ENCODE results near the gene ARL5B. TPM values are rescaled to one million over a fixed set of nuclear protein-coding genes. Genes with fewer than 3 reads are reported as not detected.
A peak's percentile ranks its signal among the peaks of the same experiment; 100 is the strongest.

Gene ARL5B
- total and polyA plus RNA-seq, 9 of the 15 experiments (the other 6 are each of a cell fraction or from before 2014, with no cell fraction given): 4.1 to 22.2 (median 15.1) TPM

DNA sequence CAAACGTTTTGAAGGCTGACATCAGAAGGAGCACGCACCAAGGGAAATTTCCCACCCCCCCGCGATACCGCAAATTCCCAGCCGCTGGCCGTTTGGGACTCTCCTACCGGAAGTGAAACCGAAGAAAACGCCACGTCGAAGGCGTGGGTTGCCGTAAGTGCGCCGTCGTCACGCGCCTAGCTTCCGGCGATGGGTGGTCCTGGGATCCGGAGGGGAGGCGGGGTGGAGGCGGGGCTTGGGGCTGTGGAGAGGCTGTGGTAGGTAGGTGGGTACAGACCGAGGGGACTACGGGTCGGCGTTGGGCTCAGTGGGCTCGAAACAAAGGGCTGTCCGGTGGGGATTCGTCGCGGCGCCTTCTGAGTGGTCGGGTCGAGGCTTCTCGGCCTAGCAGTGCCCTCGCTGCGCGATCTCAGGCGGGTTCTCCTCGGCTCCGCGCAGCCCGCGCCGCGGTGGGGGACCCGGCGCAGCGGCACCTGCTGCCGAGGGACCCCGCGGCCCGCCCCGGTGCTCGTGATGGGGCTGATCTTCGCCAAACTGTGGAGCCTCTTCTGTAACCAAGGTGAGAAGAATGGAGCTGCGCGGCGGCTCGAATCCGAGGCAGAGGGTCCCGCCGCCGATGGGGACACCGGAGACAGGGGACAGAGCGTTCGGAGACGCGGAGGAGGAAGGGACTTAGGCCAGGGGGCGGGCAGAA, at the start of gene ARL5B (continued):
- TF ChIP-seq NR2C1 (IDR thresholded peaks at IDR 0.05): peak; percentile 92
- peak; percentile 94 for TF ChIP-seq NR2C1 (tag; IDR thresholded peaks at IDR 0.05)
- TF ChIP-seq, protein P1, sequence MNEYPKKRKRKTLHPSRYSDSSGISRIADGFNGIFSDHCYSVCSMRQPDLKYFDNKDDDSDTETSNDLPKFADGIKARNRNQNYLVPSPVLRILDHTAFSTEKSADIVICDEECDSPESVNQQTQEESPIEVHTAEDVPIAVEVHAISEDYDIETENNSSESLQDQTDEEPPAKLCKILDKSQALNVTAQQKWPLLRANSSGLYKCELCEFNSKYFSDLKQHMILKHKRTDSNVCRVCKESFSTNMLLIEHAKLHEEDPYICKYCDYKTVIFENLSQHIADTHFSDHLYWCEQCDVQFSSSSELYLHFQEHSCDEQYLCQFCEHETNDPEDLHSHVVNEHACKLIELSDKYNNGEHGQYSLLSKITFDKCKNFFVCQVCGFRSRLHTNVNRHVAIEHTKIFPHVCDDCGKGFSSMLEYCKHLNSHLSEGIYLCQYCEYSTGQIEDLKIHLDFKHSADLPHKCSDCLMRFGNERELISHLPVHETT (CRISPR knock-in tag; conservative IDR thresholded peaks at IDR 0.05 in 1 of 2, IDR thresholded peaks at IDR 0.05 in 1 of 2): 0 out of 4 replicates have a peak, but pooled peaks of 1 of the 2 experiments have one; percentile 66
- TF ChIP-seq, protein P2, sequence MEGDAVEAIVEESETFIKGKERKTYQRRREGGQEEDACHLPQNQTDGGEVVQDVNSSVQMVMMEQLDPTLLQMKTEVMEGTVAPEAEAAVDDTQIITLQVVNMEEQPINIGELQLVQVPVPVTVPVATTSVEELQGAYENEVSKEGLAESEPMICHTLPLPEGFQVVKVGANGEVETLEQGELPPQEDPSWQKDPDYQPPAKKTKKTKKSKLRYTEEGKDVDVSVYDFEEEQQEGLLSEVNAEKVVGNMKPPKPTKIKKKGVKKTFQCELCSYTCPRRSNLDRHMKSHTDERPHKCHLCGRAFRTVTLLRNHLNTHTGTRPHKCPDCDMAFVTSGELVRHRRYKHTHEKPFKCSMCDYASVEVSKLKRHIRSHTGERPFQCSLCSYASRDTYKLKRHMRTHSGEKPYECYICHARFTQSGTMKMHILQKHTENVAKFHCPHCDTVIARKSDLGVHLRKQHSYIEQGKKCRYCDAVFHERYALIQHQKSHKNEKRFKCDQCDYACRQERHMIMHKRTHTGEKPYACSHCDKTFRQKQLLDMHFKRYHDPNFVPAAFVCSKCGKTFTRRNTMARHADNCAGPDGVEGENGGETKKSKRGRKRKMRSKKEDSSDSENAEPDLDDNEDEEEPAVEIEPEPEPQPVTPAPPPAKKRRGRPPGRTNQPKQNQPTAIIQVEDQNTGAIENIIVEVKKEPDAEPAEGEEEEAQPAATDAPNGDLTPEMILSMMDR (IDR thresholded peaks at IDR 0.05 in 2 of 3, conservative IDR thresholded peaks at IDR 0.05 in 1 of 3; ENCODE audit: insufficient read depth in 2 of 3, low read depth in 1 of 3, low read length in 3 of 3): 0 out of 6 replicates have a peak, but pooled peaks of 1 of the 3 experiments have one; percentile 0
- TF ChIP-seq, protein P3, sequence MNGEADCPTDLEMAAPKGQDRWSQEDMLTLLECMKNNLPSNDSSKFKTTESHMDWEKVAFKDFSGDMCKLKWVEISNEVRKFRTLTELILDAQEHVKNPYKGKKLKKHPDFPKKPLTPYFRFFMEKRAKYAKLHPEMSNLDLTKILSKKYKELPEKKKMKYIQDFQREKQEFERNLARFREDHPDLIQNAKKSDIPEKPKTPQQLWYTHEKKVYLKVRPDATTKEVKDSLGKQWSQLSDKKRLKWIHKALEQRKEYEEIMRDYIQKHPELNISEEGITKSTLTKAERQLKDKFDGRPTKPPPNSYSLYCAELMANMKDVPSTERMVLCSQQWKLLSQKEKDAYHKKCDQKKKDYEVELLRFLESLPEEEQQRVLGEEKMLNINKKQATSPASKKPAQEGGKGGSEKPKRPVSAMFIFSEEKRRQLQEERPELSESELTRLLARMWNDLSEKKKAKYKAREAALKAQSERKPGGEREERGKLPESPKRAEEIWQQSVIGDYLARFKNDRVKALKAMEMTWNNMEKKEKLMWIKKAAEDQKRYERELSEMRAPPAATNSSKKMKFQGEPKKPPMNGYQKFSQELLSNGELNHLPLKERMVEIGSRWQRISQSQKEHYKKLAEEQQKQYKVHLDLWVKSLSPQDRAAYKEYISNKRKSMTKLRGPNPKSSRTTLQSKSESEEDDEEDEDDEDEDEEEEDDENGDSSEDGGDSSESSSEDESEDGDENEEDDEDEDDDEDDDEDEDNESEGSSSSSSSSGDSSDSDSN (IDR thresholded peaks at IDR 0.05; ENCODE audit: borderline replicate concordance in 1 of 2, low read depth in 2 of 2, low read length in 2 of 2): peak in 1 of 2 experiments; percentile 72; a peak in 1 of 4 replicates
- TF ChIP-seq, protein P4, sequence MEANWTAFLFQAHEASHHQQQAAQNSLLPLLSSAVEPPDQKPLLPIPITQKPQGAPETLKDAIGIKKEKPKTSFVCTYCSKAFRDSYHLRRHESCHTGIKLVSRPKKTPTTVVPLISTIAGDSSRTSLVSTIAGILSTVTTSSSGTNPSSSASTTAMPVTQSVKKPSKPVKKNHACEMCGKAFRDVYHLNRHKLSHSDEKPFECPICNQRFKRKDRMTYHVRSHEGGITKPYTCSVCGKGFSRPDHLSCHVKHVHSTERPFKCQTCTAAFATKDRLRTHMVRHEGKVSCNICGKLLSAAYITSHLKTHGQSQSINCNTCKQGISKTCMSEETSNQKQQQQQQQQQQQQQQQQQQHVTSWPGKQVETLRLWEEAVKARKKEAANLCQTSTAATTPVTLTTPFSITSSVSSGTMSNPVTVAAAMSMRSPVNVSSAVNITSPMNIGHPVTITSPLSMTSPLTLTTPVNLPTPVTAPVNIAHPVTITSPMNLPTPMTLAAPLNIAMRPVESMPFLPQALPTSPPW (CRISPR knock-in tag; IDR thresholded peaks at IDR 0.05): peak; percentile 96
- no peak for TF ChIP-seq EWSR1 (IDR thresholded peaks at IDR 0.05; ENCODE audit: borderline replicate concordance, low read depth, partially characterized antibody)
- no peak for TF ChIP-seq IFI16 (CRISPR knock-in tag; IDR thresholded peaks at IDR 0.05)
- 0 out of 2 replicates have a peak, but pooled peaks have one; percentile 36 for TF ChIP-seq MYBL2 (IDR thresholded peaks at IDR 0.05; ENCODE audit: low read depth)
- TF ChIP-seq MYBL2 (CRISPR knock-in tag; IDR thresholded peaks at IDR 0.05; ENCODE audit: borderline replicate concordance): no peak
- peak; percentile 53; the same call in 1 of the 2 replicates for TF ChIP-seq SP1 (CRISPR knock-in tag; IDR thresholded peaks at IDR 0.05)
- TF ChIP-seq NONO (IDR thresholded peaks at IDR 0.05; ENCODE audit: low read depth in 2 of 2, low read length in 1 of 2): 0 out of 4 replicates have a peak, but pooled peaks of 1 of the 2 experiments have one; percentile 25
- TF ChIP-seq, protein P5, sequence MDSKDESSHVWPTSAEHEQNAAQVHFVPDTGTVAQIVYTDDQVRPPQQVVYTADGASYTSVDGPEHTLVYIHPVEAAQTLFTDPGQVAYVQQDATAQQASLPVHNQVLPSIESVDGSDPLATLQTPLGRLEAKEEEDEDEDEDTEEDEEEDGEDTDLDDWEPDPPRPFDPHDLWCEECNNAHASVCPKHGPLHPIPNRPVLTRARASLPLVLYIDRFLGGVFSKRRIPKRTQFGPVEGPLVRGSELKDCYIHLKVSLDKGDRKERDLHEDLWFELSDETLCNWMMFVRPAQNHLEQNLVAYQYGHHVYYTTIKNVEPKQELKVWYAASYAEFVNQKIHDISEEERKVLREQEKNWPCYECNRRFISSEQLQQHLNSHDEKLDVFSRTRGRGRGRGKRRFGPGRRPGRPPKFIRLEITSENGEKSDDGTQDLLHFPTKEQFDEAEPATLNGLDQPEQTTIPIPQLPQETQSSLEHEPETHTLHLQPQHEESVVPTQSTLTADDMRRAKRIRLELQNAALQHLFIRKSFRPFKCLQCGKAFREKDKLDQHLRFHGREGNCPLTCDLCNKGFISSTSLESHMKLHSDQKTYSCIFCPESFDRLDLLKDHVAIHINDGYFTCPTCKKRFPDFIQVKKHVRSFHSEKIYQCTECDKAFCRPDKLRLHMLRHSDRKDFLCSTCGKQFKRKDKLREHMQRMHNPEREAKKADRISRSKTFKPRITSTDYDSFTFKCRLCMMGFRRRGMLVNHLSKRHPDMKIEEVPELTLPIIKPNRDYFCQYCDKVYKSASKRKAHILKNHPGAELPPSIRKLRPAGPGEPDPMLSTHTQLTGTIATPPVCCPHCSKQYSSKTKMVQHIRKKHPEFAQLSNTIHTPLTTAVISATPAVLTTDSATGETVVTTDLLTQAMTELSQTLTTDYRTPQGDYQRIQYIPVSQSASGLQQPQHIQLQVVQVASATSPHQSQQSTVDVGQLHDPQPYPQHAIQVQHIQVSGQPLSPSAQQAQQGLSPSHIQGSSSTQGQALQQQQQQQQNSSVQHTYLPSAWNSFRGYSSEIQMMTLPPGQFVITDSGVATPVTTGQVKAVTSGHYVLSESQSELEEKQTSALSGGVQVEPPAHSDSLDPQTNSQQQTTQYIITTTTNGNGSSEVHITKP (IDR thresholded peaks at IDR 0.05; ENCODE audit: partially characterized antibody): peak; percentile 65
